DMS53 treated with DMSO at 0.1 percent for 48 hours (cell line): ENCODE measurements around the gene PLAAT3.
A peak's percentile ranks its signal among the peaks of the same experiment; 100 is the strongest.
"Not testable (repeated sequence)": the region's sequence is repeated elsewhere in the genome, so short reads cannot be mapped to it uniquely, and the experiment has no call there.

ENCODE experiments used
- DNase-seq: peaks from one replicate; lab custom pipeline; 2025; ENCODE audit not compliant: unreplicated experiment; lab: John Stamatoyannopoulos, UW

PLAAT3 gene

DNA sequence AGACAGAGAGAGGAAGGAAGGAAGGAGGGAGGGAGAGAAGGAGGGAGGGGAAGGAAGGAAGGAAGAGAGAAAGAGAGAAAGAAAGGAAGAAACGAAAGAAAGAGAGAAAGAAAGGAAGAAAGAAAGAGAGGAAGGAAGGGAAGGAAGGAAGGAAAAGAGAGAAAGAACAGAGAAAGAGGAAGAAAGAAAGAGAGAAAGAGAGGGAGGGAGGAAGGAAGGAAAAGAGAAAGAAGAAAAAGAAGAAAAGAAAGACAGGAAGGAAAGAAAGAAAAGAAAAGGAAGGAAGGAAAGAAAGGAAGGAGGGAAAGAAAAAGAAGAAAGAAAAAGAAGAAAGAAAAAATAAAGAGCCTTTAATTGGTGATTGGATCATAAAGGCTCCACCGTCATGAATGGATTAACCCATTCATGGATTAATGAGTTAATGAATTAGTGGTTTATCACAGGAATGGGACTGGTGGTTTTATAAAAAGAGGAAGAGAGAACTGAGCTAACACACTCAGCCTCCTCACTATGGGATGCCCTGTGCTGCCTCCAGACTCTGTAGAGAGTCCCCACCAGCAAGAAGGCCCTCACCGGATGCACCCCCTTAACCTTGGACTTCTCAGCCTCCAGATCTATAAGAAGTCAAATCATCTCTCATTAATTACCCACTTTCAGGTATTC is 42.1 kb downstream of the PLAAT3 start:
- DNase-seq, result no peak

DNA sequence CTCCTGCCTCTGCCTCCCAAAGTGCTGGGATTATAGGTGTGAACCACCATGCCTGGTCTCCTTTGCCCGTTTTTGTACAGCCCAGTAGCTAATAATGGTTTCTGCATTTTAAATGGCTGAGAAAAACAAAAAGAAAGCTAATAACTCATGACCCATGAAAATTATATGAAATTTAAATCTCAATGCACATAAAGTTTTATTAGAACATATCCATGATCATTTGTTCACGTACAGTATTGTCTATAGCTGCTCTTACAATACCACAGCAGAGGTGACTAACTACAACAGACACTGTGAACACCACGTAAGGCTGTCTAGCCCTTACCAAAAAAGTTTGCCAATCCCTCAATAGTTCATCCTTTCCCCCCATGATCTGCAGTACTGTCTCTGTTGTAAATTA is 44.7 kb downstream of the PLAAT3 start:
- DNase-seq, result no peak

DNA sequence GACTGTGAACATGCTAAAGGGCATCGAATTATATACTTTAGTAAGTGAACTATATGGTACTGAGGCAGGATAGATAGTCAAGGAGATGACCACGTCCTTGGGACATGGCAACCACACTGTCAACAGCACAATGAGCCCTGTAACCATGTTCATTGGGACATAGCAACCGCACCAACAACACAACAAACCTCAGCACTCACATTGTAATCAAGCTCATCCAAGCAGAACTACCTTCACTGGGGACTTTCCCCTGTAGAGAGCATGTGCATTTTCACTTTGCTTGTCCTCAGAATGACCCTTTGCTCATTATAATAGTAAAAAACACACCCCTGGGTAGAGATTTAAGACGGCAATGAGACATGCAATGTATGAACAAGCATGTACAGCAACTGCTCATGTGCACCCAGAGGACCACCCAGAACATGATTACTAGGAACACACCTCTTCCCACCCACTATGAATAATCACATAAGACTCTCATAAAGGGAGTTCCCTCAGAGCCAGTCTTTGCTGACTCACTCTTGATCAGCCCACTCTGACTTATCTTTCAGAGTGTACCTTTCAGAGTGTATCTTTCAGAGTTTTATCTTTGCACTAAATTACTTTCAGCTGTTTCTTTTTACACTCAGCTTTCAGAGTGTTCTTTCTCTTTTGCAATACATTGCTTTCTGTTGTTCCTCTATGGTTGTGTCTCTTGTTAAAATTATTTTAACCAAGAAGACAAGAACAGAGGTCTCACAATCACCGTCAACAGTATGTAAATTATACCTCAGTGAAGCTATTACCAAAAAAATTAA is 47.0 kb downstream of the PLAAT3 start:
- DNase-seq, result peak; percentile 68

DNA sequence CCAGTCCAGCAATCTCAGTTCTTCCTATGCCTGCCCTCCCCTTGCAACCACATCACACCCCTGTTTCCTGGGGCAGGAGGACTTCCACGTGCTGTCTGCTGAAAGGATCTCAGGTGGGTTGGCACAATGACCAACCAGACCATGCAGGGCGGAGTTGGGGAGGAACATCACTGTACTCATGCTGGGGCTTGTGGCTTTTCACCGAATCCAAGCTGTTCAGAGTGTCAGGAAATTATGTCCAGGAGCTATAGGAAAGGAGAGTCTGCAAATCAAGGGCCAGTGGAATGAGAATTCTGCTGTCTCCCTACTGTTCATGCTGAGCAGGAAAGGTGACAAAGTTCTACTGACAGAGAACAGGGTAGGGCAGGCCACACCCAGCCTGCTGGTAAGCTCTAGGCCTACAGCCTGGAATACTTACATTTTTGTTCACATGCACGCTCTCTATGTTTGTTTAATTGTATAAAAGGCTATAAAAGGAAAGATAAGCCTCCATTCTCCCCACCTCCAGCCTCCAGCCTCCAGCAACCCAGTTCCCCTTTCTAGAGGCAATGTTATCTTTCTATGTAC is 49.4 kb downstream of the PLAAT3 start:
- DNase-seq, result no peak

DNA sequence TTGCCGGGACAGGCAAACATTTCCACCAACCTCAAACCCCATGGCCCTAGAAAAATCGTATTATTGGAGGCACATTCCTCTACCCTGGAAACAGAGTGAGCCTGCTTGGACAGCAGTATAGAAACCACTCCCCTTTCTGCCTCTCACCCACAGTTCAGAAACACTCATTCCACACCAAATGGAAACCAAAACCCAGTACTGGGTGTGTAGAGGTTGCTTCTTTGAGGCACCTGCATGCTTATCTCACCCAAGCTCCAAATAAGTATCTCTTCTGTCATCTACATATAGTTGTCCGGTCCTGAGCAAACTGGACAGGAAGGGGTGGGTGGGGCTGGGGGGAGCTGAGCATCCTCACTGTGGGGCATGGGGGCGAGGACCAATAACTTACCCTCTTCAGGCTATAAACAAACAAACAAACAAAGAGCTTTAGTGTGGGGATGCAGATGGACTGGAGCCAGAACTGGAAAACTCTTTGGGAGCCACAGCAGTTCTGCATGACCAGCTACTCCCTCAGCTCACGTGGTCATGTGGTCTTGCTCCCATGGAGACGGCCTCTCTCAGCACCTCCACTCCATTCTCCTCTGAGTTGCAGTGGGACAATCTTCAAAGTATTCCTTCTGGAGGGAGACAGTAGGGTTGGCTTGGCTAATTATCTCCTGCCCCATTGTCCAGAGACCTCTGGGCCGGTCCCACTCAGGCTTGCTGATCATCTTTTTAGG is 50.0 kb downstream of the PLAAT3 start:
- no peak for DNase-seq

DNA sequence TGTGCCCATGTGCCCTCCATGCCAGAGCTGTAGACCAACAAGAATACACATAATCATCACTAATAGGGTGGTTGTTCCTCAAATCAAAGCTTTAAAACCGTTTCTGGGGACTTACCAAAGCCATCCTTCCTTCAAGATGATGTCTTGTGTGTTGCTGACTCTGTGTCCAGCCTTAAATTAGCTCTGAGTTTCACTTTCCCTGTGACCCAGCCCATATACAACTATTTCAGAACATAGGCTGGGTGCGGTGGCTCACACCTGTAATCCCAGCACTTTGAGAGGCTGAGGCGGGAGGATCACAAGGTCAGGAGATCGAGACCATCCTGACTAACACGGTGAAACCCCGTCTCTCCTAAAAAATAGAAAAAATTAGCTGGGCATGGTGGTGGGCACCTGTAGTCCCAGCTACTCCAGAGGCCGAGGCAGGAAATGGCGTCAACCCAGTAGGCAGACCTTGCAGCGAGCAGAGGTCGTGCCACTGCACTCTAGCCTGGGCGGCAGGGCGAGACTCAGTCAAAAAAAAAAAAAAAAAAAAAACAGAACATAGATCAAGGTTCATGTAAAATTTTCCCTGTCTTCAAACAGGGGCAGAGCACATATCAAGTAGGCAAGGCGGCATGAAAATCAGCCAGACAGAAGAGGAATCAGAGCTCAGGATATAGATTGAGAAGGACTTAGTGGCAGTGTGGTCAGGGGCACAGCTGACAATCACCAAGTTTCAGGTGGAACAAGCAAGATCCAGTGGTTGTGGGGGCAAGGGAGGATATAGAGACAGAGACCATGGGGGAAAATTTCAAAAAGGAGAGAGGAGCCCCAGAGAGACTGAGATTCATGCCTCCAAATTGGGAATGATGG is 50.8 kb downstream of the PLAAT3 start, which contains the start of gene PLAAT2:
Gene PLAAT2 (minus strand): TSS at position 179 of the 855 bp plus-strand sequence. CDS start 55 bp downstream, at position 124.
- DNase-seq, result no peak

DNA sequence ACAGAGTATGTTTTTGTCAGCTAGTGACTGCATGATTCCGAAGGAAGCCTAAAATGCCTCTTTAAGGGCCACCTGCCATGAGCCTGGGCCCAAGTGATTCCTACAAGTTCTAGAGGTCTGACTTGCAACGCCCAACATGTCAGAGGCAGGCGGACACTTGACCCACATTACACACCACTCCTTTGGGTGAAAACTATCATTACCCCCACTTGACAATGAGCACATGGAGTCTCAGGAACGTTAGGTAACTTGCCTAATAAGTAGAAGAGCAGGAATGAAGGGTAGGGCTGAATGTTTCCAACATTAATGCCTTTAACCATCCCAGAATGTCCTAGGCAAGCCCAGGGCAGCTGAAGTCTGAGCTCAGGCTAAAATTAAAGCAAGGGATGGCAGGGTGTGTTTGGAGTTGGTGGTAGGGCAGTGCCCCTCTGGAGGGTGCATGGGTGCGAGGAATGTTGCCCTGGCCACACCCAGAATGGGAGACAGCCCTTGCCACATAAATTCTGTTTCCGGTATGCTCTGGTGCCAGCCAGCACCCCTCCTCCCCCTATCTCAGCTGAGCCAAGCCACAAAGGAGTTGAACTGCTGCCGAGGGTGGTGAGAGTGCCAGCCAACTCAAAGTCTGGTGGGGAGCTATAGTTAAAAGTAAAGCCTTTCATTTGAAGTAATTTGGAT is 53.6 kb downstream of the PLAAT3 start:
- no peak for DNase-seq

DNA sequence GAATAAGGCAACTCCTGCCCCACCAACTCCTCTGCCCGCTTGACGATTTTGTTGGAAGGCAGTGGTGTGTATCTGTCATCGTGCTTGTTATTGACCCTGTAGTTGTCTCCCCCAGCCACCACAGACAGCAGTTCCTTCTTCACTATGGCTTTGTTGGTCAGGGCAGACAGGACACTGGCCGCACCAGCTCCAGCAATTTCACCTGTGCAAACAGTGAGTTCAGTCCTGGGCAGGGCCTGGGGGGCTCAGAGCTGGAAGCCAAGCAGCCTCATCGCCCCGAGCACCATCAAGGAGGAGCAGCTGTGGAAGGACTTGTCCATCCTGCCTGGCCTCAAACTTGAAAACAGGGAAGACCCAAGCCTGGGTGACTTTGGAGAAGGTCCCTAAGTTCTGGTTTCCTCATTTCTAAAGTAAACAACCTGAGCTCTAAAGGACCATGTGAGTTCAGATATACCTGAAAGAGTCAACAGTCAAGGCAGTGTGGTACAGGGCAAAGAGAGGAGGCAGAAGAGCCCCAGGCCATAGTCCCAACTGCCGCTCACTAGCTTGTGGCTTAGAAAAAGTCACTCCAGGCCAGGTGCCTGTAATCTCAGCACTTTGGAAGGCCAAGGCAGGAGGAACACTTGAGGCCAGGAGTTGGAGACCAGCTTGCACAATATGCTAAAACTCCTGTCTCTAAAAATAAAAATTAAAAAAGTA is 55.6 kb downstream of the PLAAT3 start:
- no peak for DNase-seq

DNA sequence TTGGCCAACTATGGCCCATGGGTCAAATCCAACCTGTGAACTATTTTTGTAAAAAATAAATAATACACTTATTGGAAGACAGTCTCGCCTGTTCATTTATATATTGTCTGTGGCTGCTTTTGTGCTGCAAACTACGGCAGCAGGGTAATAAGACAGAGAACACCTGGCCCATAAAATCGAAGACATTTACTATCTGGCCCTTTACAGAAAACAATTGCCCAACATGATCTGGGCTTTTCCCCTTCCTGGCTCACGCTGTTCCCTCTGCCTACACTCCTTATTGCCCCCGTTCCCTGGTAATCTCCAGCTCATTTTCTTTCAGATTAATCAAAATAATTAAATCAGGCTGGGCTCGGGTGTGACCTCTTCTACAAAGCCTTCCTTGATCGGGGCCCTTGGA is 56.7 kb downstream of the PLAAT3 start:
- DNase-seq, result no peak

DNA sequence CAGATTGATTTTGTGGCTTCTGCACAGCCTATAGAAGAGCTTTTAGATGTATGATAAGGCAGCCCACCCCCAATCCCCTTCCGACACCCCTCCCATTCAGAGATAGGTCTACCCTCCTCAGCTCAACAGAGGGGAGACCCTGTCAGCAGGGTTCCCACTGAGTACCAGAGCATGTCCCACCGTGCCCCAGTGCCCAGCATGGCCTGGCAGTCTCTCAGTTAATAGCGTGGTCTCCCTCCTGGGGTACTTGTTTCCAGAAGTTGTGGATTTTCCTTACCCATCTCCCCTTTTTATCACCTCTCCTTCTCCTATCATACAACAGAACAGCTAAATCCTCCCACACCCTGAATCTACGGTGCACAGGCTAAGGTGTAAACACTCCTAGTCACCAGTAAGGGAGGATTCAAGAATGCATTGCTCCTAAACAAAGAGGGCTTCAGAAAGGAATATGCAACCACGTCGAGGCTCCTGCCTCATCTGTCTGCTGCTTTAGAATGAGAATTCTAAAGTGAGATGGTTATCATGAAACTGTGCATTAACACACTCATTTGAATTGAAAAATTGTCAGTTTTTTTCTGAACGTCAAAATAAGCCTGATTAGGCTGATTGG is 57.7 kb downstream of the PLAAT3 start:
- no peak for DNase-seq

DNA sequence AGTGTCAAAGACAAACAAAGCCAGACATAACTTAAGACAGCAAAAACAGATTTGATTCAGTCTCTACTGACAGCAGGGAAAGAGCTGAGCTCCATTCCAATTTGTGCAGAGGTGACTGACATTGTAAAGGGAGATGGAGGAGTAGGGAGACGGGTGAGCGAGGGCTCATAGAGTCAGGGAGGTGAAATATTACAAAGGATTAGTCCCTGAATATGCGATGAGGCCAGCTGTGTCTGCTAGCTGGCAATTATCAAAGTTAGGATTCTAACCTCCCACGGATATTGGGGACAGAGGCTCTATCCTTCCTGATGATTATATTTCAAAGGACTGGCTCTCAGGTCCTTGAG is 59.4 kb downstream of the PLAAT3 start:
- no peak for DNase-seq

DNA sequence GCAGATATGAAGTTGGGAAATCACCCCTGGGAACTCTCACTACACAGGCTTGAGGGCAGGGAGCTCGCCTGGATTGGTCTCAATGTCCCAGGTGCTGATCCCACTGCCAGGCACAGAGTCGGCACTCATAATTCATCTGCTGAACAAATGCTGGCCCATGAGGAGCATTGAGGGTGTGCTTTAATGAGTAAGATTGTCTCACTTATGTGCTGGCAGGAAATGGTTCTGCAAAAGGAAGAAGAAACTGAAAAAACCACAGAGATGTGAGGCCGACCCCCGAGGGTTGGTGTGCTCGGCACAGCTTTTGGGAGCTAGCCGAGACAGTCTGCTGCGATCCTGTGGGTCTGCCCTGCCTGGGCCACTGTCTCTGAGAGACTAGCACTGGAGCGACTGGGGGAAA is 60.5 kb downstream of the PLAAT3 start:
- DNase-seq, result no peak

DNA sequence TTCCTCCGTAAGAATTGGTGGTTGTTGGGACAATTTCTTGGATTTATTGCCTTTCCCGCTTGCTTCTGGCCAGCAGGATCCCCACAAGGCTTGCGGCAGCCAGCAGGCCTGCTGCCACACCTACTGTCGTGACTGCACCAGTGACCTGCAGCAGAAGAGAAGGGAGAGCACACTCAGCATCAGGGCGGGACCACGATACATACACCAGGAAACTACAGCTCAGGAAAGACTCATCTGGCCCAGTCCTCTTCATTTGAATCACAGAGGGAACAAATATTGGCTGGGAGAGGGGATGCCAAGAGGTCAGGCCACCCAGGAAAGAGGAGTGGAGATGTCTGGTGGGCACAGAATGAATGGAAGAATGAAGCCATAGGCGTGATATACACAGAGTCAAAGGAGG is 61.3 kb downstream of the PLAAT3 start:
- DNase-seq, result no peak

DNA sequence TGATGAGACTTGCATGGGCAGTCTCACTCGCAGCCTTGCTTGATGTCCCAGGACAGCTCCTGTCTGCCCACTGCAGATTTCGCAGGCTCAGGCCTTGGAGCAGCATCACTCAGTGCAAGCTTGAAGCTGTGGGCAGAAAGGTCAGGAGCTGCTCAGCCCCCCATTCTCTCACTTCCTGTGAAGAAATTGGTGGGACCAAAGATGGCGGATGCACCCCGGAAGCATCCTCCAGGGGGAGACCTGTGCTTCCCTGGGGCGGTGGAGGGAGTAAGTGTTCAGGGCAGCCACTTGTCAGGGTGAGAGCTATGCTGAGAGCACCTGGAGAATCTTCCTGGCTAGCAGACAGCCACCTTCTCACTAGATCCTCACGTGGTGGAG is 62.4 kb downstream of the PLAAT3 start:
- DNase-seq, result no peak

DNA sequence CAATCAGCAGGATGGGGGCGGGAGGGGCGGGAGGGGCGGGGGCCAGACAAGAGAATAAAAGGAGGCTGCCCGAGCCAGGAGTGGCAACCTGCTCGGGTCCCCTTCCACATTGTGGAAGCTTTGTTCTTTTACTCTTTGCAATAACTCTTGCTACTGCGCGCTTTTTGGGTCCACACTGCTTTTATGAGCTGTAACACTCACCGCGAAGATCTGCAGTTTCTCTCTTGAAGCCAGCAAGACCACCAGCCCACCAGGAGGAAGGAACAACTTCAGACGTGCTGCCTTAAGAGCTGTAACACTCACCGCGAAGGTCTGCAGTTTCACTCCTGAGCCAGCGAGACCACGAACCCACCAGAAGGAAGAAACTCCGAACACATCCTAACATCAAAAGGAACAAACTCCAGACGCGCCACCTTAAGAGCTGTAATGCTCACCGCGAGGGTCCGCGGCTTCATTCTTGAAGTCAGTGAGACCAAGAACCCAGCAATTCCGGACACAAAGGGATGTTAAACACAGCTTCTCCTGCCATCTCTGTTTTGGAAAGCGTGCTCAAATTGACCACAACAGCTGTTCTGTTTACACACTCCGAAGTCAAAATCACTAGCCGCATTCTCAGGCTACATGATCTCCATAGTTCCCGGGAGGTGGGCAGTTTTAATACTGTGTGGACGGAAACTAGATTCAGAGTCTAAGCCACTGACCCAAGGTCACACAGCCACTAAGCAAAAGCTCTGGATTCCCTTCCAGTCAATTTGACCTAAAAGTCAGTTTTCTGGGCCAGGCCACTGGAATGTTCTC is 62.9 kb downstream of the PLAAT3 start:
- no peak for DNase-seq

DNA sequence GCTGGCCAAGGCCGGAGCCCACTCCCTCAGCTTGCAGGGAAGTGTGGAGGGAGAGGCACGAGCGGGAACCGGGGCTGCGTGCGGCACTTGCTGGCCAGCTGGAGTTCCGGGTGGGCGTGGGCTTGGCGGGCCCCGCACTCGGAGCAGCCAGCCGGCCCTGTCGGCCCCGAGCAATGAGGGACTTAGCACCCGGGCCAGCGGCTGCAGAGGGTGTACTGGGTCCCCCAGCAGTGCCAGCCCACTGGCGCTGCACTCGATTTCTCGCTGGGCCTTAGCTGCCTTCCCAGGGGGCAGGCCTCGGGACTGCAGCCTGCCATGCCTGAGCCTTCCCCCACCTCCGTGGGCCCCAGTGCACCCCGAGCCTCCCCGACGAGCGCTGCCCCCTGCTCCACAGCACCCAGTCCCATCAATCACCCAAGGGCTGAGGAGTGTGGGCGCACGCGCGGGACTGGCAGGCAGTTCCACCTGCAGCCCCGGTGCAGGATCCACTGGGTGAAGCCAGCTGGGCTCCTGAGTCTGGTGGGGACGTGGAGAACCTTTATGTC is 64.0 kb downstream of the PLAAT3 start:
- not testable (repeated sequence) for DNase-seq

DNA sequence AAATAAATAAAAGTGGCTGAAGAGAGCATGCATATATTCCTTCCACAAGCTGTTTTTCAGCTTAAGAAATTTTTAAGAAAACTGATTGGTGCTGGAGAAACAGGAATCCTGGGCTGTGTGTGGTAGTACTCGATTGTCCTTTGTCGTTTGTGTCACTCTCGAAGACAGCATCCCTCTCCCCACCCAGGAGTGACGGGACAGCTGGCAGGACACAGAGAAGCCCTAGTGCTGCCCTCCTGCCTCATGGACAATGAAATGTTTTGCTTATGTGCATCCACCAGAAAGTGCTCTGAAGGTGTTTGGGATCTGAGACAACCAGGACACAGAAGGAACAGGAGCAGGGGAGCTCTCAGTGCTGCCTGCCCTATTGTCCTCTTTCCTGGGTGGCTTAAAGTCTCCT is 64.8 kb downstream of the PLAAT3 start:
- no peak for DNase-seq

DNA sequence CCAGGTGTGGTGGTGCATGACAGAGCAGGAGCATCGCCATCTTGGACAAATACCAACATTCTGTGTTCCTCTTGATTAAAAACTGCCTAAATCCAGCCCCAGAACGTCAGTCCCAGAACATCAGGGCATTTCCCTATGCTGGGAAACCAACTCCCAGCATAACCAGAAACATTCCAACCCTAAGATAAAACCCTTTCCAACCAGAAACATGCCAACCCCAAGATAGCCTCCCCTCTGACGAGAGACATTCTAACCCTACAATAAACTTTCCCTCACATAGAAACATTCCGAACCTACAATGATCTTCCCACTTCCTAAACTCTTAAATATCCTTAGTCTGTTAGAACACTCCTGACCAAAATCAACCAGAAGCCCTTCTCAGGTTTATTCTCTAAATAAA is 66.1 kb downstream of the PLAAT3 start:
- DNase-seq, result no peak
